ENCODE measurements around the gene IRX2.

Gene IRX2

GRCh38 chr5:2711446-2712425 lies 39.7 kb downstream of the IRX2 start:
- no peak for DNase-seq

GRCh38 chr5:2710910-2711309 lies 40.6 kb downstream of the IRX2 start:
- no peak for DNase-seq

GRCh38 chr5:2709976-2710689 lies 41.3 kb downstream of the IRX2 start:
- DNase-seq, result no peak

GRCh38 chr5:2708751-2709150 lies 42.7 kb downstream of the IRX2 start:
- no peak for DNase-seq

- DNase-seq, result no peak
These were observed 43.3 kb downstream of the IRX2 start for GRCh38 chr5:2708132-2708531.

GRCh38 chr5:2705861-2706260 lies 45.6 kb downstream of the IRX2 start:
- DNase-seq, result no peak

GRCh38 chr5:2704806-2705645 lies 46.5 kb downstream of the IRX2 start:
- no peak for DNase-seq

GRCh38 chr5:2704111-2704510 lies 47.4 kb downstream of the IRX2 start:
- DNase-seq, result no peak

- no peak for DNase-seq
These were observed 47.9 kb downstream of the IRX2 start for GRCh38 chr5:2703615-2704014.

GRCh38 chr5:2703041-2703440 lies 48.4 kb downstream of the IRX2 start:
- DNase-seq, result no peak

GRCh38 chr5:2702096-2702879 lies 49.2 kb downstream of the IRX2 start:
- no peak for DNase-seq

GRCh38 chr5:2701592-2701991 lies 49.9 kb downstream of the IRX2 start:
- DNase-seq, result no peak

- DNase-seq, result no peak
These were observed 50.6 kb downstream of the IRX2 start for GRCh38 chr5:2700876-2701275.

GRCh38 chr5:2699686-2700085 lies 51.8 kb downstream of the IRX2 start:
- DNase-seq, result no peak

- DNase-seq, result no peak
These were observed 52.2 kb downstream of the IRX2 start for GRCh38 chr5:2699231-2699630.

GRCh38 chr5:2698581-2698980 lies 52.9 kb downstream of the IRX2 start:
- no peak for DNase-seq

- DNase-seq, result no peak
These were observed 53.9 kb downstream of the IRX2 start for GRCh38 chr5:2697446-2698200.

GRCh38 chr5:2697041-2697440 lies 54.4 kb downstream of the IRX2 start:
- DNase-seq, result no peak

All from activated CD4-positive, alpha-beta T cell treated with anti-CD3 and anti-CD28 coated beads, Interleukin-2, amount 50 U/mL, for 16 hours (primary cell).